H1 (cell line): ENCODE data around the gene MBOAT1. TPM values are rescaled to one million over a fixed set of nuclear protein-coding genes. Genes with fewer than 3 reads are reported as not detected.

Experiments used
- CTCF ChIA-PET: fragments of 300-600 bp; sonication (Branson Sonifier 250); formaldehyde crosslinking; loops from one replicate; lab custom pipeline; 2021; ENCODE audit not compliant: partially characterized antibody; lab: Charles Lee
- POLR2A ChIA-PET: fragments of 300-600 bp; sonication (Branson Sonifier 250); formaldehyde crosslinking; loops from one replicate; lab custom pipeline; 2021; ENCODE audit warnings: inconsistent platforms; ENCODE audit not compliant: partially characterized antibody; lab: Charles Lee
- DNase-seq, 2 experiments: peaks; one replicate each; pipeline versions ENCODE4 v3.0.0 to v3.0.0-alpha.2; 2010 to 2022; ENCODE audit warnings: low spot score in 2 of 2, low read depth in 1 of 2, mixed read lengths in 1 of 2
- FAIRE-seq: peaks from 2 replicates; lab custom pipeline; 2011; peaks lifted over from hg19 to GRCh38; lab: Jason Lieb, UNC
- H2AFZ ChIP-seq: 2 replicates; pipeline ENCODE4 v1.8.1; 2012; ENCODE audit warnings: low read length, inconsistent platforms
- H2AK5ac ChIP-seq: 2 replicates; pipeline ENCODE4 v1.6.1; 2013; ENCODE audit warnings: low read depth, low read length
- H2BK120ac ChIP-seq: replicated peaks from 2 replicates; pipeline ENCODE3; 2013; ENCODE audit warnings: low read depth, low read length, inconsistent platforms
- H2BK12ac ChIP-seq: 2 replicates; pipeline ENCODE4 v1.6.1; 2013; ENCODE audit warnings: low read depth, low read length
- H2BK15ac ChIP-seq: 2 replicates; pipeline ENCODE4 v1.6.1; 2013; ENCODE audit warnings: low read length
- H2BK20ac ChIP-seq: 2 replicates; pipeline ENCODE4 v1.6.1; 2013; ENCODE audit warnings: low read length
- H2BK5ac ChIP-seq: 2 replicates; pipeline ENCODE4 v1.6.1; 2013; ENCODE audit warnings: low read depth, low read length
- H3K14ac ChIP-seq: 2 replicates; pipeline ENCODE4 v1.6.1; 2013; ENCODE audit warnings: inconsistent platforms; ENCODE audit not compliant: insufficient read length
- H3K18ac ChIP-seq: 2 replicates; pipeline ENCODE4 v1.6.1; 2013; ENCODE audit warnings: low read length; ENCODE audit errors: extremely low read depth
- H3K23ac ChIP-seq: 2 replicates; pipeline ENCODE4 v1.6.1; 2013; ENCODE audit warnings: inconsistent platforms; ENCODE audit not compliant: insufficient read length
- H3K23me2 ChIP-seq: 2 replicates; pipeline ENCODE4 v1.6.1; 2013; ENCODE audit warnings: low read depth, low read length
- H3K27ac ChIP-seq: 2 replicates; pipeline ENCODE4 v1.6.1; 2011; ENCODE audit warnings: low read depth, low read length, inconsistent platforms
- H3K27me3 ChIP-seq, 4 experiments: replicated peaks in 1 of 4; 1 replicate in 1 of 4; 2 replicates in 3 of 4; pipeline versions ENCODE4 v1.6.1 to v1.8.1; 2011 to 2013; ENCODE audit warnings: low read length in 3 of 4, mild to moderate bottlenecking in 3 of 4, inconsistent platforms in 2 of 4, mixed read lengths in 2 of 4, moderate library complexity in 1 of 4; ENCODE audit not compliant: control insufficient read depth in 3 of 4, insufficient read depth in 3 of 4; ENCODE audit errors: extremely low read depth in 1 of 4
- H3K36me3 ChIP-seq, 4 experiments: 2 replicates each; pipeline versions ENCODE4 v1.6.1 to v1.8.1; 2011 to 2013; ENCODE audit warnings: mild to moderate bottlenecking in 4 of 4, low read length in 3 of 4, moderate library complexity in 2 of 4, control low read depth in 1 of 4, inconsistent platforms in 1 of 4; ENCODE audit not compliant: insufficient read depth in 4 of 4, control insufficient read depth in 2 of 4
- H3K4ac ChIP-seq: replicated peaks from 2 replicates; pipeline ENCODE3; 2013; ENCODE audit warnings: low read length, low read depth, mixed read lengths, inconsistent platforms; ENCODE audit not compliant: insufficient read length
- H3K4me1 ChIP-seq, 4 experiments: replicated peaks in 1 of 4; 1 replicate in 1 of 4; 2 replicates in 3 of 4; pipeline versions ENCODE4 v1.6.1 to v1.8.1; 2011 to 2013; ENCODE audit warnings: low read length in 3 of 4, inconsistent platforms in 2 of 4, mixed read lengths in 1 of 4; ENCODE audit not compliant: insufficient read depth in 4 of 4, control insufficient read depth in 3 of 4
- H3K4me2 ChIP-seq, 2 experiments: 2 replicates each; pipeline versions ENCODE4 v1.6.1 to v1.8.1; 2011 to 2013; ENCODE audit warnings: low read depth in 2 of 2, low read length in 2 of 2, control low read depth in 1 of 2, inconsistent platforms in 1 of 2, mild to moderate bottlenecking in 1 of 2; ENCODE audit not compliant: insufficient read depth in 1 of 2
- H3K4me3 ChIP-seq, 4 experiments: fragments of 200-600, 300-600 bp in 1 of 4; sonication (generic), shearing (Covaris generic), sonication (Bioruptor Twin) in 1 of 4; 2 replicates each; pipeline versions ENCODE4 v1.5.1 to v1.8.1; 2011 to 2016; ENCODE audit warnings: low read length in 4 of 4, low read depth in 3 of 4, control low read depth in 2 of 4, inconsistent platforms in 2 of 4, mild to moderate bottlenecking in 2 of 4, mixed read lengths in 1 of 4, moderate library complexity in 1 of 4; ENCODE audit not compliant: insufficient read depth in 2 of 4; ENCODE audit errors: extremely low read depth in 1 of 4
- H3K56ac ChIP-seq: replicated peaks from 2 replicates; pipeline ENCODE3; 2013; ENCODE audit warnings: low read depth, mild to moderate bottlenecking, mixed read lengths, low read length, inconsistent platforms; ENCODE audit not compliant: insufficient read length
- H3K79me1 ChIP-seq: 2 replicates; pipeline ENCODE4 v1.6.1; 2013; ENCODE audit warnings: low read depth, low read length, control low read depth
- H3K79me2 ChIP-seq, 2 experiments: 2 replicates each; pipeline versions ENCODE4 v1.6.1 to v1.8.1; 2012 to 2013; ENCODE audit warnings: low read length in 2 of 2, mild to moderate bottlenecking in 2 of 2, inconsistent platforms in 1 of 2; ENCODE audit not compliant: insufficient read depth in 2 of 2, control insufficient read depth in 1 of 2
- H3K9ac ChIP-seq, 4 experiments: replicated peaks in 1 of 4; 1 replicate in 1 of 4; 2 replicates in 3 of 4; pipeline versions ENCODE4 v1.6.1 to v1.8.1; 2011 to 2013; ENCODE audit warnings: low read depth in 3 of 4, low read length in 3 of 4, control low read depth in 2 of 4, mild to moderate bottlenecking in 2 of 4, moderate library complexity in 2 of 4, inconsistent platforms in 1 of 4; ENCODE audit errors: extremely low read depth in 1 of 4
- H3K9me3 ChIP-seq, 2 experiments: 2 replicates each; pipeline versions ENCODE4 v1.6.1 to v1.8.1; 2012 to 2013; ENCODE audit warnings: mild to moderate bottlenecking in 2 of 2, moderate library complexity in 2 of 2, control low read depth in 1 of 2, inconsistent platforms in 1 of 2, low read depth in 1 of 2, low read length in 1 of 2, mixed read lengths in 1 of 2; ENCODE audit not compliant: insufficient read depth in 2 of 2
- H4K20me1 ChIP-seq, 2 experiments: replicated peaks in 1 of 2; 2 replicates each; pipeline versions ENCODE3 to v1.8.1; 2011 to 2013; ENCODE audit warnings: inconsistent platforms in 2 of 2, low read length in 2 of 2, mild to moderate bottlenecking in 1 of 2; ENCODE audit not compliant: insufficient read depth in 2 of 2, control insufficient read depth in 1 of 2
- H4K5ac ChIP-seq: 2 replicates; pipeline ENCODE4 v1.6.1; 2013; ENCODE audit warnings: low read length, low read depth, mixed read lengths, inconsistent platforms; ENCODE audit not compliant: insufficient read length
- H4K8ac ChIP-seq: 2 replicates; pipeline ENCODE4 v1.8.0; 2013; ENCODE audit warnings: mild to moderate bottlenecking, moderate library complexity, low read length, inconsistent platforms; ENCODE audit not compliant: insufficient read depth; ENCODE audit errors: extremely low read depth
- H4K91ac ChIP-seq: replicated peaks from 2 replicates; pipeline ENCODE3; 2013; ENCODE audit warnings: low read length, mixed read lengths, inconsistent platforms; ENCODE audit not compliant: insufficient read length
- BRCA1 ChIP-seq: IDR thresholded peaks from 2 replicates; pipeline ENCODE4 v1.6.1; 2012; ENCODE audit warnings: low read depth, low read length, improper control_type of control experiment
- SRF ChIP-seq: IDR thresholded peaks from 2 replicates; pipeline ENCODE4 v1.6.1; 2011; ENCODE audit warnings: mild to moderate bottlenecking, low read depth, low read length, moderate library complexity
- WGBS, 2 experiments: shearing (Covaris generic) in 1 of 2; methylation state at CpG; one replicate each; pipeline versions ENCODE4 v1.1.6 to v1.1.7; 2013 to 2015; ENCODE audit warnings: low lambda C conversion rate in 2 of 2, mixed read lengths in 2 of 2, inconsistent platforms in 1 of 2, low coverage in 1 of 2, missing lambda C conversion rate in 1 of 2; ENCODE audit not compliant: insufficient replicate concordance in 2 of 2, insufficient coverage in 1 of 2, insufficient read length in 1 of 2; ENCODE audit errors: extremely low coverage in 1 of 2, missing lambda C conversion rate in 1 of 2; 5-methylcytosine and 5-hydroxymethylcytosine counted together
- polyA plus RNA-seq, 7 experiments: library from polyadenylated mRNA; depleted of rRNA in 3 of 7; stranded (reverse) in 5 of 7; unstranded in 2 of 7; fragments of >200 nt in 5 of 7; fragments of 200-250 nt in 2 of 7; gene quantifications; 1 replicate in 5 of 7; 2 replicates in 1 of 7; 4 replicates in 1 of 7; pipeline versions ENCODE4 v1.2.1 to v1.2.3, GENCODE V29; 2011 to 2013; ENCODE audit warnings: missing spikeins in 2 of 7, mixed read lengths in 2 of 7
- total RNA-seq: library from RNA; stranded (reverse); fragmentation: NEBNext Ultra II Directional; extraction: Animal tissue kit (Norgen Biotek cat#: 25700); gene quantifications from 2 replicates; pipeline ENCODE4 v1.2.1, GENCODE V29; 2021

Gene MBOAT1
- total and polyA plus RNA-seq, 2 of the 8 experiments (the other 6 are each of a cell fraction or from before 2014, with no cell fraction given) = 4.9 to 19.5 TPM

- Histone ChIP-seq H3K79me2 (no peaks in the 10 kb centered on the region), H3K18ac (no peak overlapping the region), H2BK12ac (no peak overlapping the region), H3K27me3 (no peaks in the 10 kb centered on the region), H4K91ac (no peak overlapping the region), H3K4me1 (no peaks in the 10 kb centered on the region), H2BK120ac (no peak overlapping the region), H3K9me3 (no peaks in the 10 kb centered on the region; a peak in 1 of 4 replicates), H2AFZ (no peak overlapping the region), H3K79me1 (no peaks in the 10 kb centered on the region; the same call in 1 of the 2 replicates), H4K20me1 (no peaks in the 10 kb centered on the region), H3K56ac (no peak overlapping the region), H2BK20ac (no peak overlapping the region), H2AK5ac (no peak overlapping the region), H3K14ac (no peak overlapping the region), H2BK5ac (no peak overlapping the region), H3K23me2 (no peaks in the 10 kb centered on the region), H3K27ac (no peak overlapping the region), H3K4me2 (no peak overlapping the region), H4K8ac (no peak overlapping the region), H4K5ac (no peak overlapping the region), H3K23ac (no peak overlapping the region), H3K4ac (no peak overlapping the region), H3K36me3 (no peaks in the 10 kb centered on the region; a peak in 1 of 8 replicates), H3K9ac (no peak overlapping the region), H3K4me3 (no peak overlapping the region), H2BK15ac (no peak overlapping the region)
- ChIA-PET CTCF (interaction anchor here (2.0 kb wide), 1 partner anchor 15 kb away, joined by 4 read pairs; no protein-coding TSS in a partner anchor), POLR2A (no interaction called here)
- TF ChIP-seq BRCA1 = no peak
- no peak for TF ChIP-seq SRF
- FAIRE-seq = no peak
- 95% methylated on average over 4 of the region's 4 CpGs; no CpG with 5 or more reads in 1 of the 2 experiments for WGBS, 2 experiments
- no peak for DNase-seq
These were observed 69.4 kb downstream of the MBOAT1 start for GRCh38 chr6:20142866-20143265.
